ENCODE measurements around the gene GPR50. TPM values are rescaled to one million over a fixed set of nuclear protein-coding genes. Genes with fewer than 3 reads are reported as not detected.

GPR50 gene
- total RNA-seq, 1 donor from 2014 or later = 1.00 TPM

DNA sequence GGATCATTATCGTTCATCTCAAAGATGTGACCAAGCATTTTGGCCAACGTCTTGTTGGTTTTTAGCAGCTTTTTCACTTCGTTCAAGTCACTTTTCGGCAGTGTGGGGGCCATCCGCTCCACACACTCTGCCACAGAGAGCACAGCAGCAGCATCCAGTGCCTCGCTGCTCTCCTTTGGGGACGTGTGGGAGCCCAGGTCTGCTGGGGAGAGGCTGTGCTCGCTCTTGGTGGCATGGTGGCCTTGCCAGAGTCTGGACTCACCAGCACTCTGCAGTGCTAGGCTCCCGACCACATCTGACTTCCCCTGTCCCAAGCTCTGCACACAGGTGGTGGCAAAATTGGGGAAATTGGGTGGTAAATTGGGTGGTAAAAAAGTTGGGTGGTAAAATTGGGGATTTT lies 50.6 kb downstream of the GPR50 start:
- Histone ChIP-seq H3K4me3 (ENCODE audit: insufficient read depth, low read depth, low read length) (no peak overlapping the region), H3K27me3 (ENCODE audit: insufficient read depth, low read length) (no peaks in the 10 kb centered on the region), H3K9ac (ENCODE audit: low read length) (no peak overlapping the region), H2AFZ (ENCODE audit: low read depth, low read length) (no peak overlapping the region), H3K79me2 (ENCODE audit: insufficient read depth, low read length) (no peaks in the 10 kb centered on the region), H3K4me1 (ENCODE audit: insufficient read depth, low read length) (no peaks in the 10 kb centered on the region), H3K4me2 (ENCODE audit: low read length) (no peak overlapping the region), H3K27ac (ENCODE audit: low read depth, low read length) (no peak overlapping the region), H3K9me3 (ENCODE audit: insufficient read depth, low read depth, low read length) (no peaks in the 10 kb centered on the region), H3K36me3 (ENCODE audit: insufficient read depth, low read length) (no peaks in the 10 kb centered on the region), H4K20me1 (ENCODE audit: insufficient read depth, low read length) (no peaks in the 10 kb centered on the region)
- H3K27ac Mint-ChIP-seq (ENCODE audit: unreplicated experiment) = no peak overlapping the region
- peaks cover 7% of the 10 kb centered on the region for H3K27me3 Mint-ChIP-seq (ENCODE audit: low read depth, unreplicated experiment)
- DNase-seq (ENCODE audit: low read depth) = no peak
- TF ChIP-seq, protein P1, sequence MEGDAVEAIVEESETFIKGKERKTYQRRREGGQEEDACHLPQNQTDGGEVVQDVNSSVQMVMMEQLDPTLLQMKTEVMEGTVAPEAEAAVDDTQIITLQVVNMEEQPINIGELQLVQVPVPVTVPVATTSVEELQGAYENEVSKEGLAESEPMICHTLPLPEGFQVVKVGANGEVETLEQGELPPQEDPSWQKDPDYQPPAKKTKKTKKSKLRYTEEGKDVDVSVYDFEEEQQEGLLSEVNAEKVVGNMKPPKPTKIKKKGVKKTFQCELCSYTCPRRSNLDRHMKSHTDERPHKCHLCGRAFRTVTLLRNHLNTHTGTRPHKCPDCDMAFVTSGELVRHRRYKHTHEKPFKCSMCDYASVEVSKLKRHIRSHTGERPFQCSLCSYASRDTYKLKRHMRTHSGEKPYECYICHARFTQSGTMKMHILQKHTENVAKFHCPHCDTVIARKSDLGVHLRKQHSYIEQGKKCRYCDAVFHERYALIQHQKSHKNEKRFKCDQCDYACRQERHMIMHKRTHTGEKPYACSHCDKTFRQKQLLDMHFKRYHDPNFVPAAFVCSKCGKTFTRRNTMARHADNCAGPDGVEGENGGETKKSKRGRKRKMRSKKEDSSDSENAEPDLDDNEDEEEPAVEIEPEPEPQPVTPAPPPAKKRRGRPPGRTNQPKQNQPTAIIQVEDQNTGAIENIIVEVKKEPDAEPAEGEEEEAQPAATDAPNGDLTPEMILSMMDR (IDR thresholded peaks at IDR 0.05; ENCODE audit: insufficient read depth, low read depth, low read length) = no peak
- no peak for TF ChIP-seq EZH2 (IDR thresholded peaks at IDR 0.05; ENCODE audit: insufficient read depth, low read length)
- H3K9me3 Mint-ChIP-seq (ENCODE audit: unreplicated experiment) = peaks cover 4% of the 10 kb centered on the region
- no peaks in the 10 kb centered on the region for H3K4me1 Mint-ChIP-seq (ENCODE audit: low read depth, unreplicated experiment)
- no peak for FAIRE-seq
- H3K4me3 Mint-ChIP-seq (ENCODE audit: unreplicated experiment) = no peak overlapping the region
- no peaks in the 10 kb centered on the region for H3K36me3 Mint-ChIP-seq (ENCODE audit: low read depth, unreplicated experiment)

GRCh38 chrX:151227627-151228026 lies 51.2 kb downstream of the GPR50 start:
- H3K4me1 ChIP-seq (ENCODE audit: insufficient read depth, low read length) = no peaks in the 10 kb centered on the region
- Mint-ChIP-seq H3K27me3 (ENCODE audit: low read depth, unreplicated experiment) (peaks cover 7% of the 10 kb centered on the region), H3K4me3 (ENCODE audit: unreplicated experiment) (no peak overlapping the region), H3K9me3 (ENCODE audit: unreplicated experiment) (peaks cover 4% of the 10 kb centered on the region), H3K27ac (ENCODE audit: unreplicated experiment) (no peak overlapping the region), H3K36me3 (ENCODE audit: low read depth, unreplicated experiment) (no peaks in the 10 kb centered on the region), H3K4me1 (ENCODE audit: low read depth, unreplicated experiment) (no peaks in the 10 kb centered on the region)
- H3K27me3 ChIP-seq (ENCODE audit: insufficient read depth, low read length) = no peaks in the 10 kb centered on the region
- no peak overlapping the region for H3K4me3 ChIP-seq (ENCODE audit: insufficient read depth, low read depth, low read length)
- no peak overlapping the region for H3K9ac ChIP-seq (ENCODE audit: low read length)
- no peak for TF ChIP-seq EZH2 (IDR thresholded peaks at IDR 0.05; ENCODE audit: insufficient read depth, low read length)
- TF ChIP-seq, protein P1 (IDR thresholded peaks at IDR 0.05; ENCODE audit: insufficient read depth, low read depth, low read length) = no peak
- no peak overlapping the region for H2AFZ ChIP-seq (ENCODE audit: low read depth, low read length)
- no peak for FAIRE-seq
- no peaks in the 10 kb centered on the region for H3K79me2 ChIP-seq (ENCODE audit: insufficient read depth, low read length)
- H3K9me3 ChIP-seq (ENCODE audit: insufficient read depth, low read depth, low read length) = no peaks in the 10 kb centered on the region
- H3K36me3 ChIP-seq (ENCODE audit: insufficient read depth, low read length) = no peaks in the 10 kb centered on the region
- H3K27ac ChIP-seq (ENCODE audit: low read depth, low read length) = no peak overlapping the region
- no peaks in the 10 kb centered on the region for H4K20me1 ChIP-seq (ENCODE audit: insufficient read depth, low read length)
- DNase-seq (ENCODE audit: low read depth) = no peak
- H3K4me2 ChIP-seq (ENCODE audit: low read length) = no peak overlapping the region

DNA sequence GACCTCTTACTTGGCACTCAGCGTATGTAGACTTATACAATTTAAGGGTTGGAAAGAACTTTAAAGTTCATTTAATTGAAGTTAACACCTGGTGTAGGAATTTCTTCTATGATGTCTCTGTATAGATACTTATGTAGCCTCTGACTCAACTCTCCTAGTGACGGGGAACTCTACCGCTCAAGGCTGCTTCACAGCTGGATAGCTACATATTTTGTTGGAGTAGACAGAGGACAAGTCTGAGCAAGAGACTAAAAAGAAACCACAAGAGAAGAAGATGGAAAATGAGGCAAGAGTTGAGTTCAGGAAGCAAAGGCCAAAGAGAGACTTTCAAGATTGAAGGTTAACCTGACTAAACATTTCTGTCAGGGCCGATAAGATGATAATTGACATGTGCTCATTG lies 52.6 kb downstream of the GPR50 start:
- no peaks in the 10 kb centered on the region for H4K20me1 ChIP-seq (ENCODE audit: insufficient read depth, low read length)
- H3K4me1 Mint-ChIP-seq (ENCODE audit: low read depth, unreplicated experiment) = no peaks in the 10 kb centered on the region
- no peaks in the 10 kb centered on the region for H3K79me2 ChIP-seq (ENCODE audit: insufficient read depth, low read length)
- no peak overlapping the region for H3K4me2 ChIP-seq (ENCODE audit: low read length)
- peaks cover 7% of the 10 kb centered on the region for H3K27me3 Mint-ChIP-seq (ENCODE audit: low read depth, unreplicated experiment)
- H3K27ac Mint-ChIP-seq (ENCODE audit: unreplicated experiment) = no peak overlapping the region
- H3K4me3 Mint-ChIP-seq (ENCODE audit: unreplicated experiment) = no peak overlapping the region
- H3K36me3 Mint-ChIP-seq (ENCODE audit: low read depth, unreplicated experiment) = no peaks in the 10 kb centered on the region
- H3K9me3 ChIP-seq (ENCODE audit: insufficient read depth, low read depth, low read length) = no peaks in the 10 kb centered on the region
- no peak overlapping the region for H3K9ac ChIP-seq (ENCODE audit: low read length)
- H3K4me3 ChIP-seq (ENCODE audit: insufficient read depth, low read depth, low read length) = no peak overlapping the region
- TF ChIP-seq, protein P1 (IDR thresholded peaks at IDR 0.05; ENCODE audit: insufficient read depth, low read depth, low read length) = no peak
- no peak for TF ChIP-seq EZH2 (IDR thresholded peaks at IDR 0.05; ENCODE audit: insufficient read depth, low read length)
- H2AFZ ChIP-seq (ENCODE audit: low read depth, low read length) = no peak overlapping the region
- FAIRE-seq (no peak), DNase-seq (ENCODE audit: low read depth) (no peak)
- H3K27ac ChIP-seq (ENCODE audit: low read depth, low read length) = no peak overlapping the region
- no peaks in the 10 kb centered on the region for H3K36me3 ChIP-seq (ENCODE audit: insufficient read depth, low read length)
- H3K4me1 ChIP-seq (ENCODE audit: insufficient read depth, low read length) = no peaks in the 10 kb centered on the region
- no peaks in the 10 kb centered on the region for H3K27me3 ChIP-seq (ENCODE audit: insufficient read depth, low read length)
- H3K9me3 Mint-ChIP-seq (ENCODE audit: unreplicated experiment) = peaks cover 4% of the 10 kb centered on the region

Small RNAs within 50 kb of the gene (microRNA-seq; reads per million reads assigned to microRNA genes)
- not detected for gene MIR4330

Other genes starting within 250 kb of the GPR50 start
- 25.8 and 34.7 TPM in 2 replicates for gene HMGB3, start 193.2 kb upstream of the GPR50 start, total RNA-seq
- gene VMA21, start 220.6 kb downstream of the GPR50 start, total RNA-seq = 36.7 and 41.6 TPM in 2 replicates

All from astrocyte (in vitro differentiated cells and primary cell).